OCI-LY7 (cell line): ENCODE results near the gene SLN.

ENCODE experiments used
- CTCF ChIP-seq: fragments of 200-600 bp; sonication (generic); conservative IDR thresholded peaks from 2 replicates; pipeline ENCODE4 v1.5.1; 2014; ENCODE audit warnings: mild to moderate bottlenecking, antibody characterized with exemption, low read length, moderate library complexity, mixed read lengths
- EZH2phosphoT487 ChIP-seq: fragments of 200-600 bp; sonication (generic); IDR thresholded peaks from 2 replicates; pipeline ENCODE4 v1.6.1; 2018; ENCODE audit warnings: low read depth, borderline replicate concordance, mild to moderate bottlenecking, mixed run types, antibody characterized with exemption, low read length, moderate library complexity, mixed read lengths

- TF ChIP-seq CTCF (no peak), EZH2phosphoT487 (no peak)
Observed at GRCh38 chr11:107720303-107720774, 8.5 kb upstream of the SLN start.
